HepG2 (cell line): Measurements from ENCODE around the gene ARHGEF3. TPM values are rescaled to one million over a fixed set of nuclear protein-coding genes. Genes with fewer than 3 reads are reported as not detected.

Experiments used
- DMAP1 ChIP-seq: IDR thresholded peaks from 2 replicates; pipeline ENCODE4 v1.6.1; 2016
- GABPA ChIP-seq, 2 experiments: IDR thresholded peaks; 2 replicates each; pipeline ENCODE4 v1.6.1; 2011 to 2016; ENCODE audit warnings: low read depth in 2 of 2, low read length in 1 of 2, missing biosample characterization in 1 of 2, missing genetic modification characterization in 1 of 2
- GFI1 ChIP-seq: sonication (generic); formaldehyde crosslinking; IDR thresholded peaks from 2 replicates; pipeline ENCODE4 v1.5.0; 2020; ENCODE audit warnings: missing genetic modification reagents, mild to moderate bottlenecking, borderline replicate concordance
- HDAC1 ChIP-seq: sonication (generic); formaldehyde crosslinking; IDR thresholded peaks from 2 replicates; pipeline ENCODE4 v1.5.1; 2020; ENCODE audit warnings: mild to moderate bottlenecking, missing genetic modification reagents
- SP5 ChIP-seq: IDR thresholded peaks from 2 replicates; pipeline ENCODE4 v1.6.1; 2016; ENCODE audit warnings: low read depth, borderline replicate concordance
- TBP ChIP-seq: sonication (generic); formaldehyde crosslinking; IDR thresholded peaks from 2 replicates; pipeline ENCODE4 v1.5.0; 2020; ENCODE audit warnings: missing genetic modification reagents
- ZNF354B ChIP-seq: sonication (generic); formaldehyde crosslinking; IDR thresholded peaks from 2 replicates; pipeline ENCODE4 v1.8.0; 2022; ENCODE audit warnings: mild to moderate bottlenecking, missing genetic modification reagents
- ZNF841 ChIP-seq: sonication (generic); formaldehyde crosslinking; IDR thresholded peaks from 2 replicates; pipeline ENCODE4 v1.8.1; 2023; ENCODE audit warnings: missing genetic modification reagents, borderline replicate concordance
- ZSCAN29 ChIP-seq: sonication (generic); formaldehyde crosslinking; conservative IDR thresholded peaks from 2 replicates; pipeline ENCODE4 v1.4.0; 2020; ENCODE audit warnings: mild to moderate bottlenecking, missing genetic modification reagents
- polyA plus RNA-seq, 8 experiments: library from polyadenylated mRNA; depleted of rRNA in 3 of 8; stranded (reverse) in 7 of 8; unstranded in 1 of 8; fragments of >200 nt; fragmentation: Illumina TruSeq in 4 of 8; extraction: Trizol in 4 of 8; gene quantifications; 2 replicates each; pipeline versions ENCODE4 v1.2.1 to v1.2.3, GENCODE V29; 2011 to 2016; ENCODE audit warnings: low read depth in 4 of 8, missing spikeins in 1 of 8, mixed read lengths in 1 of 8; ENCODE audit not compliant: insufficient read depth in 1 of 8
- total RNA-seq, 5 experiments: library from RNA; depleted of rRNA; stranded (reverse); fragments of >200 nt; fragmentation: Illumina TruSeq; extraction: Trizol; gene quantifications; 2 replicates each; pipeline ENCODE4 v1.2.3, GENCODE V29; 2016; ENCODE audit warnings: low read depth in 1 of 5
- TF ChIP-seq, protein P1 (sequence below): sonication (generic); formaldehyde crosslinking; conservative IDR thresholded peaks from 2 replicates; pipeline ENCODE4 v1.4.0; 2020; ENCODE audit warnings: mild to moderate bottlenecking, missing genetic modification reagents, moderate library complexity
- TF ChIP-seq, protein P2 (sequence below): sonication (generic); formaldehyde crosslinking; IDR thresholded peaks from 2 replicates; pipeline ENCODE4 v1.4.0; 2020; ENCODE audit warnings: missing genetic modification reagents, borderline replicate concordance
- TF ChIP-seq, protein P3 (sequence below): sonication (generic); formaldehyde crosslinking; IDR thresholded peaks from 2 replicates; pipeline ENCODE4 v1.4.0; 2020; ENCODE audit warnings: missing genetic modification reagents
- TF ChIP-seq, protein P4 (sequence below): sonication (generic); formaldehyde crosslinking; IDR thresholded peaks from 2 replicates; pipeline ENCODE4 v1.4.0; 2020; ENCODE audit warnings: missing genetic modification reagents, mild to moderate bottlenecking, borderline replicate concordance
- TF ChIP-seq, protein P5 (sequence below): sonication (generic); formaldehyde crosslinking; IDR thresholded peaks from 2 replicates; pipeline ENCODE4 v1.5.0; 2020; ENCODE audit warnings: missing genetic modification reagents

The ARHGEF3 gene
- total and polyA plus RNA-seq, 2 of the 13 experiments (the other 11 are each of a cell fraction or from before 2014, with no cell fraction given) = 14.8 to 23.1 TPM

DNA sequence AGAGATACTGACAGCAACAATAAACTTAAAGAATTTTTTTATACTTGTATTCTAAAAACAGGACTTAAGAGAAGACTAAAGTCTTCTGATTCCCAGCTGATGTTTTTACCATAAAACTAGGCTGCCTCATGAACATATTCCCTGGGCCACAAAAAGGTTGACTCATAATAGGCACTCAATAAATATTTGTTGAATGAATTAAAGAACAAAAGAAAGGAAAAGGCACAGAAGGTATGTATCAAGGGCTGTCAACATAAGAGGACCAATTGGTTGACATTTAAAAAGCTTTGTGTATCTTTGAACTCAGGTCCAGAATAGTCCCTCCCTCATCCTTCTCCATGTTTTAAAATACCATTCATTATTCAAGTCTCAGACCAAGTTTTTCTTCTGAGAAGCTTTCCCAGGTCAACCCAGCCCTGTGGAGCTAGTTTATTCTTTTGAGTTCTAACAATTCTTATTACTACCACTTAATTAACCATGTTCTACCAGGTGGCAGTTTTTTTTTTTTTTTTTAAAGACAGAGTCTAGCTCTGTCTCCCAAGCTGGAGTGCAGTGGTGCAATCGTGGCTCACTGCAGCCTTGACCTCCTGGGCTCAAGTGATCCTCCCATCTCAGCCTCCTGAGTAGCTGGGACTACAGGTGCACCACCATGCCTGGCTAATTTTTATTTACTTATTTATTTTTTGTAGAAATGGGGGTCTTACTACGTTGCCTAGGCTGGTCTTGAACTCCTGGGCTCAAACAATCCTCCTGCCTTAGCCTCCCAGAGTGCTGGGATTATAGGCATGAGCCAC, 17.5 kb upstream of the ARHGEF3 start (continued):
- TF ChIP-seq, protein P1, sequence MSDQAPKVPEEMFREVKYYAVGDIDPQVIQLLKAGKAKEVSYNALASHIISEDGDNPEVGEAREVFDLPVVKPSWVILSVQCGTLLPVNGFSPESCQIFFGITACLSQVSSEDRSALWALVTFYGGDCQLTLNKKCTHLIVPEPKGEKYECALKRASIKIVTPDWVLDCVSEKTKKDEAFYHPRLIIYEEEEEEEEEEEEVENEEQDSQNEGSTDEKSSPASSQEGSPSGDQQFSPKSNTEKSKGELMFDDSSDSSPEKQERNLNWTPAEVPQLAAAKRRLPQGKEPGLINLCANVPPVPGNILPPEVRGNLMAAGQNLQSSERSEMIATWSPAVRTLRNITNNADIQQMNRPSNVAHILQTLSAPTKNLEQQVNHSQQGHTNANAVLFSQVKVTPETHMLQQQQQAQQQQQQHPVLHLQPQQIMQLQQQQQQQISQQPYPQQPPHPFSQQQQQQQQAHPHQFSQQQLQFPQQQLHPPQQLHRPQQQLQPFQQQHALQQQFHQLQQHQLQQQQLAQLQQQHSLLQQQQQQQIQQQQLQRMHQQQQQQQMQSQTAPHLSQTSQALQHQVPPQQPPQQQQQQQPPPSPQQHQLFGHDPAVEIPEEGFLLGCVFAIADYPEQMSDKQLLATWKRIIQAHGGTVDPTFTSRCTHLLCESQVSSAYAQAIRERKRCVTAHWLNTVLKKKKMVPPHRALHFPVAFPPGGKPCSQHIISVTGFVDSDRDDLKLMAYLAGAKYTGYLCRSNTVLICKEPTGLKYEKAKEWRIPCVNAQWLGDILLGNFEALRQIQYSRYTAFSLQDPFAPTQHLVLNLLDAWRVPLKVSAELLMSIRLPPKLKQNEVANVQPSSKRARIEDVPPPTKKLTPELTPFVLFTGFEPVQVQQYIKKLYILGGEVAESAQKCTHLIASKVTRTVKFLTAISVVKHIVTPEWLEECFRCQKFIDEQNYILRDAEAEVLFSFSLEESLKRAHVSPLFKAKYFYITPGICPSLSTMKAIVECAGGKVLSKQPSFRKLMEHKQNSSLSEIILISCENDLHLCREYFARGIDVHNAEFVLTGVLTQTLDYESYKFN (CRISPR knock-in tag) = 0 out of 2 replicates have a peak, but pooled peaks have one; percentile 1
- TF ChIP-seq TBP (CRISPR knock-in tag) (no peak), DMAP1 (CRISPR knock-in tag) (no peak), SP5 (CRISPR knock-in tag) (peak; percentile 36; the same call in 1 of the 2 replicates), GABPA (IDR thresholded peaks at IDR 0.05; ENCODE audit: low read depth, low read length) (no peak), GABPA (CRISPR knock-in tag; IDR thresholded peaks at IDR 0.05; ENCODE audit: low read depth) (no peak), ZSCAN29 (CRISPR knock-in tag) (no peak), ZNF841 (CRISPR knock-in tag) (no peak), ZNF354B (no peak), HDAC1 (CRISPR knock-in tag) (no peak), GFI1 (peak; percentile 52; the same call in 1 of the 2 replicates)
- TF ChIP-seq, protein P2, sequence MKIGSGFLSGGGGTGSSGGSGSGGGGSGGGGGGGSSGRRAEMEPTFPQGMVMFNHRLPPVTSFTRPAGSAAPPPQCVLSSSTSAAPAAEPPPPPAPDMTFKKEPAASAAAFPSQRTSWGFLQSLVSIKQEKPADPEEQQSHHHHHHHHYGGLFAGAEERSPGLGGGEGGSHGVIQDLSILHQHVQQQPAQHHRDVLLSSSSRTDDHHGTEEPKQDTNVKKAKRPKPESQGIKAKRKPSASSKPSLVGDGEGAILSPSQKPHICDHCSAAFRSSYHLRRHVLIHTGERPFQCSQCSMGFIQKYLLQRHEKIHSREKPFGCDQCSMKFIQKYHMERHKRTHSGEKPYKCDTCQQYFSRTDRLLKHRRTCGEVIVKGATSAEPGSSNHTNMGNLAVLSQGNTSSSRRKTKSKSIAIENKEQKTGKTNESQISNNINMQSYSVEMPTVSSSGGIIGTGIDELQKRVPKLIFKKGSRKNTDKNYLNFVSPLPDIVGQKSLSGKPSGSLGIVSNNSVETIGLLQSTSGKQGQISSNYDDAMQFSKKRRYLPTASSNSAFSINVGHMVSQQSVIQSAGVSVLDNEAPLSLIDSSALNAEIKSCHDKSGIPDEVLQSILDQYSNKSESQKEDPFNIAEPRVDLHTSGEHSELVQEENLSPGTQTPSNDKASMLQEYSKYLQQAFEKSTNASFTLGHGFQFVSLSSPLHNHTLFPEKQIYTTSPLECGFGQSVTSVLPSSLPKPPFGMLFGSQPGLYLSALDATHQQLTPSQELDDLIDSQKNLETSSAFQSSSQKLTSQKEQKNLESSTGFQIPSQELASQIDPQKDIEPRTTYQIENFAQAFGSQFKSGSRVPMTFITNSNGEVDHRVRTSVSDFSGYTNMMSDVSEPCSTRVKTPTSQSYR (CRISPR knock-in tag) = no peak
- TF ChIP-seq, protein P3, sequence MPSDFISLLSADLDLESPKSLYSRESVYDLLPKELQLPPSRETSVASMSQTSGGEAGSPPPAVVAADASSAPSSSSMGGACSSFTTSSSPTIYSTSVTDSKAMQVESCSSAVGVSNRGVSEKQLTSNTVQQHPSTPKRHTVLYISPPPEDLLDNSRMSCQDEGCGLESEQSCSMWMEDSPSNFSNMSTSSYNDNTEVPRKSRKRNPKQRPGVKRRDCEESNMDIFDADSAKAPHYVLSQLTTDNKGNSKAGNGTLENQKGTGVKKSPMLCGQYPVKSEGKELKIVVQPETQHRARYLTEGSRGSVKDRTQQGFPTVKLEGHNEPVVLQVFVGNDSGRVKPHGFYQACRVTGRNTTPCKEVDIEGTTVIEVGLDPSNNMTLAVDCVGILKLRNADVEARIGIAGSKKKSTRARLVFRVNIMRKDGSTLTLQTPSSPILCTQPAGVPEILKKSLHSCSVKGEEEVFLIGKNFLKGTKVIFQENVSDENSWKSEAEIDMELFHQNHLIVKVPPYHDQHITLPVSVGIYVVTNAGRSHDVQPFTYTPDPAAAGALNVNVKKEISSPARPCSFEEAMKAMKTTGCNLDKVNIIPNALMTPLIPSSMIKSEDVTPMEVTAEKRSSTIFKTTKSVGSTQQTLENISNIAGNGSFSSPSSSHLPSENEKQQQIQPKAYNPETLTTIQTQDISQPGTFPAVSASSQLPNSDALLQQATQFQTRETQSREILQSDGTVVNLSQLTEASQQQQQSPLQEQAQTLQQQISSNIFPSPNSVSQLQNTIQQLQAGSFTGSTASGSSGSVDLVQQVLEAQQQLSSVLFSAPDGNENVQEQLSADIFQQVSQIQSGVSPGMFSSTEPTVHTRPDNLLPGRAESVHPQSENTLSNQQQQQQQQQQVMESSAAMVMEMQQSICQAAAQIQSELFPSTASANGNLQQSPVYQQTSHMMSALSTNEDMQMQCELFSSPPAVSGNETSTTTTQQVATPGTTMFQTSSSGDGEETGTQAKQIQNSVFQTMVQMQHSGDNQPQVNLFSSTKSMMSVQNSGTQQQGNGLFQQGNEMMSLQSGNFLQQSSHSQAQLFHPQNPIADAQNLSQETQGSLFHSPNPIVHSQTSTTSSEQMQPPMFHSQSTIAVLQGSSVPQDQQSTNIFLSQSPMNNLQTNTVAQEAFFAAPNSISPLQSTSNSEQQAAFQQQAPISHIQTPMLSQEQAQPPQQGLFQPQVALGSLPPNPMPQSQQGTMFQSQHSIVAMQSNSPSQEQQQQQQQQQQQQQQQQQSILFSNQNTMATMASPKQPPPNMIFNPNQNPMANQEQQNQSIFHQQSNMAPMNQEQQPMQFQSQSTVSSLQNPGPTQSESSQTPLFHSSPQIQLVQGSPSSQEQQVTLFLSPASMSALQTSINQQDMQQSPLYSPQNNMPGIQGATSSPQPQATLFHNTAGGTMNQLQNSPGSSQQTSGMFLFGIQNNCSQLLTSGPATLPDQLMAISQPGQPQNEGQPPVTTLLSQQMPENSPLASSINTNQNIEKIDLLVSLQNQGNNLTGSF = no peak
- TF ChIP-seq, protein P4, sequence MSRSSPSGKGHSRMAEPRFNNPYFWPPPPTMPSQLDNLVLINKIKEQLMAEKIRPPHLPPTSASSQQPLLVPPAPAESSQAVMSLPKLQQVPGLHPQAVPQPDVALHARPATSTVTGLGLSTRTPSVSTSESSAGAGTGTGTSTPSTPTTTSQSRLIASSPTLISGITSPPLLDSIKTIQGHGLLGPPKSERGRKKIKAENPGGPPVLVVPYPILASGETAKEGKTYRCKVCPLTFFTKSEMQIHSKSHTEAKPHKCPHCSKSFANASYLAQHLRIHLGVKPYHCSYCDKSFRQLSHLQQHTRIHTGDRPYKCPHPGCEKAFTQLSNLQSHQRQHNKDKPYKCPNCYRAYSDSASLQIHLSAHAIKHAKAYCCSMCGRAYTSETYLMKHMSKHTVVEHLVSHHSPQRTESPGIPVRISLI (CRISPR knock-in tag) = 0 out of 2 replicates have a peak, but pooled peaks have one; percentile 39
- TF ChIP-seq, protein P5, sequence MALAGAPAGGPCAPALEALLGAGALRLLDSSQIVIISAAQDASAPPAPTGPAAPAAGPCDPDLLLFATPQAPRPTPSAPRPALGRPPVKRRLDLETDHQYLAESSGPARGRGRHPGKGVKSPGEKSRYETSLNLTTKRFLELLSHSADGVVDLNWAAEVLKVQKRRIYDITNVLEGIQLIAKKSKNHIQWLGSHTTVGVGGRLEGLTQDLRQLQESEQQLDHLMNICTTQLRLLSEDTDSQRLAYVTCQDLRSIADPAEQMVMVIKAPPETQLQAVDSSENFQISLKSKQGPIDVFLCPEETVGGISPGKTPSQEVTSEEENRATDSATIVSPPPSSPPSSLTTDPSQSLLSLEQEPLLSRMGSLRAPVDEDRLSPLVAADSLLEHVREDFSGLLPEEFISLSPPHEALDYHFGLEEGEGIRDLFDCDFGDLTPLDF (CRISPR knock-in tag) = no peak
